OCI-LY7 (cell line): ENCODE measurements around the gene TMEM156. TPM values are rescaled to one million over a fixed set of nuclear protein-coding genes. Genes with fewer than 3 reads are reported as not detected.

Experiments used
- BruUV-seq: library from RNA; stranded (reverse); fragments of 400-500 nt; replicated peaks from 2 replicates; lab custom pipeline; 2021; lab: Mats Ljungman, UMichigan
- CTCF ChIA-PET: fragments of 300-600 bp; sonication (Branson Sonifier 250); formaldehyde crosslinking; loops from one replicate; lab custom pipeline; 2022; ENCODE audit warnings: antibody characterized with exemption; ENCODE audit not compliant: unreplicated experiment; lab: Charles Lee
- POLR2A ChIA-PET: fragments of 300-600 bp; sonication (Branson Sonifier 250); formaldehyde crosslinking; loops from one replicate; lab custom pipeline; 2022; ENCODE audit warnings: antibody characterized with exemption; lab: Charles Lee
- DNase-seq: peaks from one replicate; pipeline ENCODE4 v3.0.0-alpha.2; 2015; ENCODE audit warnings: low spot score
- H2AFZ ChIP-seq: fragments of 200-600 bp; sonication (generic), shearing (Covaris generic); 2 replicates; pipeline ENCODE4 v1.6.1; 2014; ENCODE audit warnings: mild to moderate bottlenecking, antibody characterized with exemption, low read length, moderate library complexity
- H3K27ac ChIP-seq: fragments of 200-600 bp; sonication (generic); 2 replicates; pipeline ENCODE4 v1.5.1; 2014; ENCODE audit warnings: mixed run types, low read depth, mild to moderate bottlenecking, moderate library complexity, low read length, inconsistent platforms; ENCODE audit not compliant: poor library complexity, severe bottlenecking
- H3K36me3 ChIP-seq: fragments of 200-600 bp; sonication (generic); 2 replicates; pipeline ENCODE4 v1.6.1; 2014; ENCODE audit warnings: mild to moderate bottlenecking, antibody characterized with exemption, low read length, moderate library complexity, mixed read lengths; ENCODE audit not compliant: insufficient read depth
- H3K4me1 ChIP-seq: fragments of 200-600 bp; sonication (generic); 2 replicates; pipeline ENCODE4 v1.5.1; 2014; ENCODE audit warnings: mild to moderate bottlenecking, low read length; ENCODE audit not compliant: insufficient read depth, poor library complexity, severe bottlenecking
- H3K4me2 ChIP-seq: fragments of 200-600 bp; sonication (generic); 2 replicates; pipeline ENCODE4 v1.6.1; 2014; ENCODE audit warnings: mild to moderate bottlenecking, low read length
- H3K4me3 ChIP-seq: fragments of 200-600 bp; sonication (generic); 2 replicates; pipeline ENCODE4 v1.5.1; 2014; ENCODE audit warnings: mild to moderate bottlenecking, low read depth, low read length; ENCODE audit not compliant: poor library complexity, severe bottlenecking
- H3K79me2 ChIP-seq: fragments of 200-600 bp; sonication (generic); 2 replicates; pipeline ENCODE4 v1.6.1; 2016; ENCODE audit warnings: low read depth, mild to moderate bottlenecking, low read length, moderate library complexity, mixed read lengths; ENCODE audit not compliant: insufficient read depth
- H3K9me2 ChIP-seq: fragments of 200-600 bp; sonication (generic); 2 replicates; pipeline ENCODE4 v1.6.1; 2016; ENCODE audit warnings: mild to moderate bottlenecking, low read length, mixed read lengths; ENCODE audit not compliant: insufficient read depth
- H3K9me3 ChIP-seq: fragments of 200-600 bp; sonication (generic); 2 replicates; pipeline ENCODE4 v1.6.1; 2014; ENCODE audit warnings: mild to moderate bottlenecking, mixed run types, low read length, mixed read lengths
- H4K20me1 ChIP-seq: fragments of 200-600 bp; sonication (generic); 2 replicates; pipeline ENCODE4 v1.6.1; 2014; ENCODE audit warnings: mild to moderate bottlenecking, antibody characterized with exemption, low read length, moderate library complexity, mixed read lengths; ENCODE audit not compliant: insufficient read depth
- CTCF ChIP-seq: fragments of 200-600 bp; sonication (generic); conservative IDR thresholded peaks from 2 replicates; pipeline ENCODE4 v1.5.1; 2014; ENCODE audit warnings: mild to moderate bottlenecking, antibody characterized with exemption, low read length, moderate library complexity, mixed read lengths
- EZH2phosphoT487 ChIP-seq: fragments of 200-600 bp; sonication (generic); IDR thresholded peaks from 2 replicates; pipeline ENCODE4 v1.6.1; 2018; ENCODE audit warnings: low read depth, borderline replicate concordance, mild to moderate bottlenecking, mixed run types, antibody characterized with exemption, low read length, moderate library complexity, mixed read lengths
- intact Hi-C: fragments of 100-400 bp; cut with micrococcal nuclease; formaldehyde crosslinking; loops from one replicate; pipeline ENCODE4 v1.10.0; 2022; ENCODE audit not compliant: unreplicated experiment
- total RNA-seq, 2 experiments: library from RNA; depleted of rRNA in 1 of 2; stranded (reverse); fragments of >200 nt in 1 of 2; shearing (Covaris generic) in 1 of 2; gene quantifications; 2 replicates each; pipeline ENCODE4 v1.2.3, GENCODE V29; 2014 to 2022

TMEM156 gene
- total RNA-seq, 2 experiments from 2014 or later, result 29.0 to 29.4 TPM

GRCh38 chr4:38987491-38987890 is 44.7 kb downstream of the TMEM156 start:
- intact Hi-C loops, result no loop called here
- Histone ChIP-seq H3K4me3 (no peak overlapping the region), H2AFZ (no peak overlapping the region), H3K4me2 (no peak overlapping the region), H3K9me3 (no peaks in the 10 kb centered on the region), H3K4me1 (peaks cover 13% of the 10 kb centered on the region), H3K79me2 (no peaks in the 10 kb centered on the region), H4K20me1 (no peaks in the 10 kb centered on the region), H3K9me2 (no peaks in the 10 kb centered on the region), H3K27ac (no peak overlapping the region), H3K36me3 (peaks cover 35% of the 10 kb centered on the region; the same call in 1 of the 2 replicates)
- BruUV-seq, result no TSS peak
- CTCF ChIA-PET, result no interaction called here
- no peak for DNase-seq
- no peak for TF ChIP-seq EZH2phosphoT487
- TF ChIP-seq CTCF, result no peak
- POLR2A ChIA-PET, result interaction anchor here (0.6 to 1.8 kb wide), 3 partner anchors 9 to 669 kb away, joined by 3 to 5 read pairs (median 4); no protein-coding TSS in a partner anchor

- Histone ChIP-seq H3K36me3 (peaks cover 41% of the 10 kb centered on the region), H3K27ac (no peak overlapping the region), H3K4me1 (peaks cover 13% of the 10 kb centered on the region), H3K9me3 (no peaks in the 10 kb centered on the region), H3K79me2 (no peaks in the 10 kb centered on the region), H3K4me2 (no peak overlapping the region), H3K9me2 (no peaks in the 10 kb centered on the region), H3K4me3 (no peak overlapping the region), H2AFZ (no peak overlapping the region), H4K20me1 (no peaks in the 10 kb centered on the region)
- no TSS peak for BruUV-seq
- intact Hi-C loops, result no loop called here
- no peak for TF ChIP-seq EZH2phosphoT487
- no peak for TF ChIP-seq CTCF
- POLR2A ChIA-PET, result interaction anchor here (0.6 to 1.5 kb wide), 8 partner anchors 11 to 63 kb away, joined by 3 to 10 read pairs (median 4); no protein-coding TSS in a partner anchor
- CTCF ChIA-PET, result interaction anchor here (0.9 kb wide), 1 partner anchor 39 kb away, joined by 3 read pairs; no protein-coding TSS in a partner anchor
- DNase-seq, result no peak
Observed at GRCh38 chr4:38985410-38986100, 46.7 kb downstream of the TMEM156 start.
